Measurements from ENCODE around the gene SH2D5. TPM values are rescaled to one million over a fixed set of nuclear protein-coding genes. Genes with fewer than 3 reads are reported as not detected.

The SH2D5 gene
- total RNA-seq, 2 donors from 2014 or later, result 0.06 TPM; not detected in 1

DNA sequence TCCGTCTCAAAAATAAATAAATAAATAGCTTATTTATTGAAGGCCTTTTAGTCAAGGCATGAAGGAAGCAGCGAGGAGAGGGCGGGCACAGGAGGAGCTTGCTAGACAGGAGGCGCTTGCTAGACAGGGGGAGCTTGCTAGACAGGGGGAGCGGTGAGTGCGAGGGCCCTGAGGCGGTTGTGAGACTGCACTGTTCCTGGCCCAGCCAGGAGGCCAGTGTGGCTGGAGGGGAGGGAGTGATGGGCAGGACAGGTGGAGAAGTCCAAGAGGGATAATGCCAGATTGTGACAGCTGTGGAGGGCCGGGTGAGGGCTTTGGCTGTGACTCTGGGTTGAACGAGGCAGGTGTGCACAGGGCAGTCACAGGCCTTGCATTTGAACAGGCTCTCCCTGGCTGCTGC is 32.9 kb downstream of the SH2D5 start:
- Mint-ChIP-seq H3K9me3 (no peaks in the 10 kb centered on the region), H3K4me3 (no peak overlapping the region), H3K27ac (no peak overlapping the region), H3K4me1 (no peaks in the 10 kb centered on the region), H3K36me3 (ENCODE audit: low read depth) (no peaks in the 10 kb centered on the region), H3K27me3 (peaks cover 5% of the 10 kb centered on the region)
- ATAC-seq (replicated peaks), result no peak

DNA sequence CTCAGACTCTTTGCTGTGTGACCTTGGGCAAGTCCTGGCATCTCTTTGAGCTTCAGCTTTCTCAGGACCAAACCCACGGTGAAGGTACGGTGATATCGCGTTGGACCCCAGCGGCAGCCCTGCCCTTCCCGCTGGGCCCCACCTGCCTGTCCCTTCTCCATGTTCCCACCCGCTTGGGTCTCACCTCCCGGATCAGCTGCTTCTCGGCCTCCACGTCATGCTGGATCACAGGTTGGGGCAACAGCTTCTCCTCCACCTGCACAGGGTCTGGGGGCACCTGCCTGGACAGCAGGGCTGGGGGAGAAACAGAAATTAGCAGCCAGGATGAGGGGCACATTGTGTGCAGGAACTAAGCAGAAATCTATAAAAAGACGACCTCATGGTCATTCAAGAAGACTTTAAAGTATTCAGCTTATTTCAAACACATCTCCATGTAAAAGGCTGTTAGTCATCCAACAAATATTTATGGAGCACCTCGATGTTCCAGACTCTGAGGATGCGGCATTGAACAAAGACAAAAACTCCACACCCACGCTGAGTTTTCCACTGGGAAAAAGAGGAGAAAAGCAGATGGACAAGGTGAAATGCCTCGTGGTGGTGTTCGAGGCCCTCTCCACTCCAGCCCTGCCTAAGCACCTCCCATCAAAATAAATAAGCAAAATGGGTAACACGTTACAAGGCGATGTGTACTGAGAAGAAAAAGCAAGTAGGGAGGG is 34.1 kb downstream of the SH2D5 start:
- Mint-ChIP-seq H3K9me3 (no peaks in the 10 kb centered on the region), H3K36me3 (ENCODE audit: low read depth) (no peaks in the 10 kb centered on the region), H3K27me3 (peaks cover 5% of the 10 kb centered on the region), H3K4me1 (no peaks in the 10 kb centered on the region), H3K27ac (no peak overlapping the region), H3K4me3 (no peak overlapping the region)
- no peak for ATAC-seq (replicated peaks)

DNA sequence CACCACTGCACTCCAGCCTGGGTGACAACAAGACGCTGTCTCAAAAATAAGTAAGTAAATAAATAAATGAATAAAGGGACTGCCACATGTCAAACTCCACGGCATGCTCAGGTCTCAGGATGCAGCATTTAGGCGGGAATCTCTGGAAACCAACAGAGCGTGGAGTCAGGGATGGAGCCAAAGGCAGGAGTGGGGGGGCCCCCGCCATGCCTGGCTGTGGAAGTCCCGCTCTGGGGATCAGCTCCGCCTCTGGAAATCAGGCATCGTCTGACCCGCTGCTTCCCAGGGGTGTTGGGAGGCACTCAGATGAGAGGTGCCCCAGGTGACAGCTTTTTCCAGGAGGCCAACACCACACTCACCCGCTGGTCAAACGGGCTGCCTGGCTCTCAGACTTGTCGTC is 34.9 kb downstream of the SH2D5 start:
- Mint-ChIP-seq H3K27ac (no peak overlapping the region), H3K4me3 (no peak overlapping the region), H3K36me3 (ENCODE audit: low read depth) (no peaks in the 10 kb centered on the region), H3K27me3 (peaks cover 3% of the 10 kb centered on the region), H3K4me1 (no peaks in the 10 kb centered on the region), H3K9me3 (no peaks in the 10 kb centered on the region)
- ATAC-seq (replicated peaks), result no peak

DNA sequence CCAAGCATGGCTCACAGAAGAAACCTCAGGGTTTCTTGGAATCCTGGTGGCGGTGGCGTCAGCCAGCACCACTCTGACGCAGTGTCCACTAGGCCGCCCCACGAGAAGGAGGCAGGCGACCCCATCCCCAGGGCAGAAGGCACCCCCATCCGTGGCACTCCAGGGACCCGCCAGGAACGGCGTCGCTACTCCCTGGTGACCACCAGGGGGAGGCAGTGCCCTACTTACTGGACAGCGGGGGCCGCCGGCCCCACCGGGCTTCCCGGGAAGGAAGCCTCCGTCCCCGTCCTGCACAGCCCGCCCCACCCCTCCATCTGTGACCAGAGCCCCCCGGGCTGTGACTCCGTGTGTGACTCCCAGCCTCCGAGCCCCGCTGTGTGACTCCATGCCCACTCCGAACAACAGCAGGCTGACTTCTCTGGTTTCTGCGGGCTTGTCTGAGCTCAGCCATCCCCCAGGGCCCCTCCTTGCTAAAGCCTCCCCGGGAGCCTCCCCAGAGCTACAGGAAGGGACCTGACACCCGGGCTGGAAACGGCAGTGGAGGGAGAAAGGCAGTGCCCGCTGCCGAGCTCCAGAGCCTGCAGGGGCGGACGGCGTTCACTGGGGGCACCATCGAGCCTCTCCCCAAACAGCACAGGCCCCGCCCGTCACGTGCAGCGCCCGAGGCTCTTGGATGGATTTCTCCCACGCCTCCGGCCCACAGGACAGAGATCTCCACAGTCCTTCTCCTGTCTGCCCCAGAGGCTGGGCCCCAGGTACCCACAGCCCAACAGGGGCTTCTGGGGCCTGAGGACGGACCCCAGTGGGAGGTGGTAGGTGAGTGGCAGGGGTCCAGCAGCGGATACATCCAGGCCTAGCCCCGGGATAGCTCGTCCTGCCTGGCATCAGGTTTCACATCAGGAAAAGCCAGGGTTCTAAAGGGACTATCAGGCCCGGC is 35.8 kb downstream of the SH2D5 start:
- peak overlapping the region; percentile 50 for H3K27ac Mint-ChIP-seq
- peak; percentile 91 for ATAC-seq (replicated peaks)
- no peaks in the 10 kb centered on the region for H3K36me3 Mint-ChIP-seq (ENCODE audit: low read depth)
- no peaks in the 10 kb centered on the region for H3K4me1 Mint-ChIP-seq
- peaks cover 3% of the 10 kb centered on the region for H3K27me3 Mint-ChIP-seq
- H3K4me3 Mint-ChIP-seq, result peak overlapping the region; percentile 77
- H3K9me3 Mint-ChIP-seq, result no peaks in the 10 kb centered on the region

DNA sequence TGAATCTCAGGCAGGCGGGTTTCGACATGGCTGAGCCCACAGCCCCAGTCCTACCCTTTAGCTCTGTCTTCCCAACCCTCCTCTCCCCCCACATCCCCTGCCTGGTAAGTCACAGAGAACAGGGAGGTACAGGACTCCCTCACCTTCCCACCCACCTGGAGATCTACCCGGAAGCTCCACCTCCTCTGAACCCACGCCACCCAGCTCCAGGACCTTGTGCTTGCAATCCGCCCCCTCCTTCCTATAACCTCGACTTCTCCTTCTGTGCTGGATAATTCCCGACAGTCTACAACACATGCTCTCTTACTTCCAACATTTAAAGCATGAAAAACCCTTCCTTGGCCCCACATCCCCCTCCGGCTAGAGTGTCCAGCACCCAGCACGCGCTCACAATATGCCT is 37.0 kb downstream of the SH2D5 start:
- no peak overlapping the region for H3K4me3 Mint-ChIP-seq
- no peak for ATAC-seq (replicated peaks)
- H3K27me3 Mint-ChIP-seq, result peaks cover 3% of the 10 kb centered on the region
- no peak overlapping the region for H3K27ac Mint-ChIP-seq
- H3K36me3 Mint-ChIP-seq (ENCODE audit: low read depth), result no peaks in the 10 kb centered on the region
- H3K4me1 Mint-ChIP-seq, result no peaks in the 10 kb centered on the region
- H3K9me3 Mint-ChIP-seq, result no peaks in the 10 kb centered on the region

- H3K4me3 Mint-ChIP-seq, result no peak overlapping the region
- no peaks in the 10 kb centered on the region for H3K36me3 Mint-ChIP-seq (ENCODE audit: low read depth)
- no peaks in the 10 kb centered on the region for H3K4me1 Mint-ChIP-seq
- H3K27me3 Mint-ChIP-seq, result peaks cover 3% of the 10 kb centered on the region
- ATAC-seq (replicated peaks), result no peak
- H3K27ac Mint-ChIP-seq, result no peak overlapping the region
- no peaks in the 10 kb centered on the region for H3K9me3 Mint-ChIP-seq
Measured at GRCh38 chr1:20693623-20694022, 38.9 kb downstream of the SH2D5 start.

DNA sequence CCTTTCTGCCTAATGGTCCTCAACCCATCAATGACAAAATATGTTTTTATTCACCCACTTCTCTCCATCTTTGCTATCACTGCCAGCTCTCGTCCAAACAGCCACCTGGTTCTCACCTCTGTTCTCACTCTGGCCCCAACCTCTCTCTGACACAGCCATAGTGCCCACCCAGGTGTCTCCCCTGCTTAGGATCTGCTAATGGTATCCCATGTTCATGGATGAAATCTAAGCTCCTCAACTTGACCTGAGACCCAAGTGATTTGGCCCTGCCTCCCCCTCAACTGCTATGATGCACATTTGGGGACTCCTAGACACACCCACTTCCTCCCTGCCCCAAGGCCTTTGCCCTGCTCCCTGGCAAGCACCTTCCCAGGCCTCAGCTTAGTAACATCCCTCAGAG is 40.6 kb downstream of the SH2D5 start:
- no peak for ATAC-seq (replicated peaks)
- Mint-ChIP-seq H3K27me3 (peaks cover 3% of the 10 kb centered on the region), H3K4me3 (no peak overlapping the region)

GRCh38 chr1:20689645-20690056 is 42.9 kb downstream of the SH2D5 start:
- H3K4me1 Mint-ChIP-seq, result no peaks in the 10 kb centered on the region
- ATAC-seq (replicated peaks), result no peak
- no peaks in the 10 kb centered on the region for H3K9me3 Mint-ChIP-seq
- H3K36me3 Mint-ChIP-seq (ENCODE audit: low read depth), result no peaks in the 10 kb centered on the region
- no peak overlapping the region for H3K27ac Mint-ChIP-seq
- peaks cover 7% of the 10 kb centered on the region for H3K27me3 Mint-ChIP-seq
- H3K4me3 Mint-ChIP-seq, result no peak overlapping the region

More for the DNA sequence above, 40.6 kb downstream of the SH2D5 start:
- H3K27ac Mint-ChIP-seq, result no peak overlapping the region
- no peaks in the 10 kb centered on the region for H3K4me1 Mint-ChIP-seq
- no peaks in the 10 kb centered on the region for H3K9me3 Mint-ChIP-seq
- H3K36me3 Mint-ChIP-seq (ENCODE audit: low read depth), result no peaks in the 10 kb centered on the region

- Mint-ChIP-seq H3K4me3 (no peak overlapping the region), H3K9me3 (no peaks in the 10 kb centered on the region), H3K27ac (no peak overlapping the region), H3K36me3 (ENCODE audit: low read depth) (no peaks in the 10 kb centered on the region), H3K4me1 (no peaks in the 10 kb centered on the region), H3K27me3 (peaks cover 7% of the 10 kb centered on the region)
- no peak for ATAC-seq (replicated peaks)
Measured at GRCh38 chr1:20686883-20687725, 45.4 kb downstream of the SH2D5 start.

- Mint-ChIP-seq H3K9me3 (no peaks in the 10 kb centered on the region), H3K27ac (no peak overlapping the region), H3K27me3 (peaks cover 7% of the 10 kb centered on the region), H3K36me3 (ENCODE audit: low read depth) (no peaks in the 10 kb centered on the region), H3K4me3 (no peak overlapping the region), H3K4me1 (no peaks in the 10 kb centered on the region)
- ATAC-seq (replicated peaks), result no peak
Measured at GRCh38 chr1:20685741-20686140, 46.8 kb downstream of the SH2D5 start.

DNA sequence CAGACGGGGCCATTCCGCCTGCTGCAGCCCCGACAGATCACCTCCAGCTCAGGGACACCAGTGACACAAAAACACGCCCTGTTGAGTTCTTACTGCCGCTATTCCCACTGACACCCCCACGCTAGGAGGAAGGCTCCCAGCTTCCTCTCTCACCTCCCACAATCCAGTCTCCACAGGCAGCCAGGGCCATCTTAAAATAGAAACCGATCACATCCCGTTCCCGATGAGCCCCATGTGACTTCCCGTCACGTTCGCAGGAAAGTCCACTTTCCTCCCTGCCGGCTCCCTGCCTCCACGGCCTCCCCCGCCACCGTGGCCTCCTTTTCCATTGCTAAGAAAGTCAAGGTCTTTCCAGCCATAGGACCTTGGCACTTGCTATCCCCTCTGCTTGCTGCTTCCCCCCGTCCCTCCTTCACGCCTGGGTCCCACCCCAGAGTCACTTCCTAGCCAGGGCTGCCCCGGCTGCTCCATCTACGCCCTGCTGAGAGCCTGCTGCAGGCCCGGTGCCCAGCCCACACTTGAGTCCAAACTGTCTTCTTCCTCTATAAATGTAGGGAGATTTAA is 47.3 kb downstream of the SH2D5 start:
- H3K4me1 Mint-ChIP-seq, result no peaks in the 10 kb centered on the region
- H3K27me3 Mint-ChIP-seq, result peaks cover 7% of the 10 kb centered on the region
- H3K9me3 Mint-ChIP-seq, result no peaks in the 10 kb centered on the region
- ATAC-seq (replicated peaks), result no peak
- H3K36me3 Mint-ChIP-seq (ENCODE audit: low read depth), result no peaks in the 10 kb centered on the region
- H3K27ac Mint-ChIP-seq, result no peak overlapping the region
- H3K4me3 Mint-ChIP-seq, result no peak overlapping the region

GRCh38 chr1:20684651-20685050 is 47.9 kb downstream of the SH2D5 start:
- H3K27ac Mint-ChIP-seq, result no peak overlapping the region
- H3K27me3 Mint-ChIP-seq, result peaks cover 7% of the 10 kb centered on the region
- no peak for ATAC-seq (replicated peaks)

DNA sequence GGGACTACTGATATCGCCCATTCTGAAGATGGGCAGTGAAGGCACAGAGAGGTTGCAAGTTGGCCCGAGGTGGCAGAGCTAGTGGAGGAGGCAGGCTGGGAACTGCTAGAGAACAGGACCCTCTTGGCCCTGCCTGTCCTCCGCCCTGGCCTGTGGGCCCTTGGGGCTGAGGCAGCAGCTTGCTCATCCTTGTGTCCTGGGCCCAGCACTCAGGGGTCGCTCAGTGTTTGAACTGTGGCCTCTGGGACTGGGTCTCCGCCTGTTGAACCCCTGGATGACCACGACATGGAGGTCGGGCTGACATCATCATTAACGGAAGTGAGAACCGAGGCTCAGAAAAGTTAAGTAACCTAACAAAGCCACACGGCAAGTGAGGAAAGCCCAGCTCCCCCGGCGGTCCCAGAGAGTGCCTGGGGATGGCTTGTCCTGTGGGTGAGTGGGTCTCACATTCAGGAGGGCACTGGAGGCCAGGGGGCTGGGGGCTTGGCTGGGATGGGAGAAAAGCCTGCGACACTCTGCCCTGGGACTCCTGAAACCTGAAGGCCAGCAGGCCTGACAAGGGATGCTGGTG is 48.4 kb downstream of the SH2D5 start:
- Mint-ChIP-seq H3K4me3 (no peak overlapping the region), H3K9me3 (no peaks in the 10 kb centered on the region), H3K36me3 (ENCODE audit: low read depth) (no peaks in the 10 kb centered on the region), H3K27ac (no peak overlapping the region), H3K4me1 (no peaks in the 10 kb centered on the region), H3K27me3 (peaks cover 9% of the 10 kb centered on the region)
- no peak for ATAC-seq (replicated peaks)

More at GRCh38 chr1:20684651-20685050, 47.9 kb downstream of the SH2D5 start:
- Mint-ChIP-seq H3K36me3 (ENCODE audit: low read depth) (no peaks in the 10 kb centered on the region), H3K4me1 (no peaks in the 10 kb centered on the region), H3K4me3 (no peak overlapping the region), H3K9me3 (no peaks in the 10 kb centered on the region)

DNA sequence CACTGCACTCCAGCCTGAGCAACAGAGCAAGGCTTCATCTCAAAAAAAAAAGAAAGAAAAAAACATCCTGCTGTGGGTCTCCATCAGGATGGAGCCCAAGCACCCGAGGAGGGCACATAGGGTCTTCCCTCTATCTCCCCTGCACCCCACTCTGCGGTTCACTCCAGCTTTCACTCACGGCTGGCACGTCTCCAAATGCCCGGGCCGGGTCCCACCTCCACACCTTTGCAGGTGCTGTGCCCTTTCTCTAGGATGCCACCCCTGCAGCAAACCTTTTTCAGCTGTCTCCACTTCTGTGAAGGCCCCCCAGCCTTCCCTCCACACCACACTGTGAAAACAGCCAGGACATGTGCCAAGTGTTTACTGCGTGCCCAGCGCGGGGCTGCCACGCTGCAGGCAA is 48.9 kb downstream of the SH2D5 start:
- no peak overlapping the region for H3K4me3 Mint-ChIP-seq
- ATAC-seq (replicated peaks), result no peak
- no peak overlapping the region for H3K27ac Mint-ChIP-seq
- peaks cover 2% of the 10 kb centered on the region for H3K4me1 Mint-ChIP-seq
- H3K27me3 Mint-ChIP-seq, result peaks cover 10% of the 10 kb centered on the region
- no peaks in the 10 kb centered on the region for H3K9me3 Mint-ChIP-seq
- H3K36me3 Mint-ChIP-seq (ENCODE audit: low read depth), result no peaks in the 10 kb centered on the region
